Fibroblast of pulmonary artery (primary cell): ENCODE measurements around the gene HIBCH.

Experiments
- DNase-seq: peaks from one replicate; pipeline ENCODE4 v3.0.0-alpha.2; 2010; ENCODE audit warnings: low read depth
- H3K4me3 ChIP-seq: replicated peaks from 2 replicates; pipeline ENCODE4 v1.5.1; 2011; ENCODE audit warnings: low read depth, mild to moderate bottlenecking, control low read depth, low read length, moderate library complexity
- TF ChIP-seq, protein P1 (sequence below): IDR thresholded peaks from 2 replicates; pipeline ENCODE4 v1.5.1; 2011; ENCODE audit warnings: mild to moderate bottlenecking, control low read depth, low read length, inconsistent platforms; ENCODE audit errors: missing control alignments

Gene HIBCH

DNA sequence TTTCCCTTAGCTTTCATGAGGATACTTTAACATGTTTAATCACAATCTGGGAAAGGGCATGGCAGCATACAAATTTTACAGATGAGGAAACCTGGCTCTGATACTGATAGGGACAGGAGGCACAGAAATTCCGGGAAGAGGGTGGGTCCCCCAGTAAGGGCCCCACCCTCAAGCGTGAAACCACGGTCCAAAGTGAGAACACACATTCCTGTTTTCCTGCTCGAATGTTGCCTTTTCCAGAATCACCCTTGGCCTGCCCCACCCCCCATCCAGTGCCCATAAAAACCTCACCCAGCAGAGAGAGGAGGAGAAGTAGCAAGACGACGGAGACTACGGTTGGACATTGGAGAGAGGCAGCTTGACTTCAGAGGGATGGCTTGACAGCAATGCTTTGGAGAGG lies 98.2 kb downstream of the HIBCH start:
- DNase-seq, result no peak
- TF ChIP-seq, protein P1, sequence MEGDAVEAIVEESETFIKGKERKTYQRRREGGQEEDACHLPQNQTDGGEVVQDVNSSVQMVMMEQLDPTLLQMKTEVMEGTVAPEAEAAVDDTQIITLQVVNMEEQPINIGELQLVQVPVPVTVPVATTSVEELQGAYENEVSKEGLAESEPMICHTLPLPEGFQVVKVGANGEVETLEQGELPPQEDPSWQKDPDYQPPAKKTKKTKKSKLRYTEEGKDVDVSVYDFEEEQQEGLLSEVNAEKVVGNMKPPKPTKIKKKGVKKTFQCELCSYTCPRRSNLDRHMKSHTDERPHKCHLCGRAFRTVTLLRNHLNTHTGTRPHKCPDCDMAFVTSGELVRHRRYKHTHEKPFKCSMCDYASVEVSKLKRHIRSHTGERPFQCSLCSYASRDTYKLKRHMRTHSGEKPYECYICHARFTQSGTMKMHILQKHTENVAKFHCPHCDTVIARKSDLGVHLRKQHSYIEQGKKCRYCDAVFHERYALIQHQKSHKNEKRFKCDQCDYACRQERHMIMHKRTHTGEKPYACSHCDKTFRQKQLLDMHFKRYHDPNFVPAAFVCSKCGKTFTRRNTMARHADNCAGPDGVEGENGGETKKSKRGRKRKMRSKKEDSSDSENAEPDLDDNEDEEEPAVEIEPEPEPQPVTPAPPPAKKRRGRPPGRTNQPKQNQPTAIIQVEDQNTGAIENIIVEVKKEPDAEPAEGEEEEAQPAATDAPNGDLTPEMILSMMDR, result no peak
- no peak overlapping the region for H3K4me3 ChIP-seq

DNA sequence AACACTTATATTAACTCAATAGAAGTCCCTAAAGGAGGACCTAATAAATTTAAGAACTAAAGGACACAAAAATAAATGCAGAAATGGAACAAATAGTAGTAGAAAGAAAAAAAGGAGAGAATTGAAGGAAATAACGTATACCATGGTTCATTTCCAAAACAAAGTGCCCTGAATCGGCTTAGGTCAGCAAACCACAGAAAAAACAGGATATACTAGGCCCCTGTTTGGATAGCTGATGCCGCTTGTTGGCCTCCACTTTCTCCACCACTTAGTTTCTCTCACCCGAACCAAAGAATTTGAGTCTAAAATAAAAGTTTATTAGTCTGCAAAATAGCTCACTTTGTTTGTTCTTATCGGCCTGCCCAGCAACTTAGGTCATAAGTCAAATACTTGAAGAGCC lies 100.4 kb downstream of the HIBCH start:
- no peak for DNase-seq
- TF ChIP-seq, protein P1, result no peak
- no peak overlapping the region for H3K4me3 ChIP-seq

DNA sequence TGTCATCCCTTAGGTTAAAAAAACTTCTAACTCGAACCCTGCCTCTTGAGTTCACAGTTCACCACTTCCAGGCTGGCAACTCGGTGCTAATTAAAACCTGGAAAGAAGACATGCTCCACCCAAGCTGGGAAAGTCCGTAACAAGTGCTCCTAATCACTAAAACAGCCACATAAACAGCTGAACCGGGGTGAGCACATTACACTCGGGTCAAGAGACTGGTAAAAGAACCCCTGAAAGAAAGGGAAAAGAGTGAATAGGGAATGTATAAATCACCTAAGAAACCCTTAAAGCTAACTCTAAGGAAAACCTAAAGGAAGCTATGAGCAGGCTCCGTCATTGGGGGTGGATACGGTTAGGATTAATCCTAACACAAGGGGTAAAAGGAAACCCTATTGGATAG lies 102.0 kb downstream of the HIBCH start:
- TF ChIP-seq, protein P1, result no peak

DNA sequence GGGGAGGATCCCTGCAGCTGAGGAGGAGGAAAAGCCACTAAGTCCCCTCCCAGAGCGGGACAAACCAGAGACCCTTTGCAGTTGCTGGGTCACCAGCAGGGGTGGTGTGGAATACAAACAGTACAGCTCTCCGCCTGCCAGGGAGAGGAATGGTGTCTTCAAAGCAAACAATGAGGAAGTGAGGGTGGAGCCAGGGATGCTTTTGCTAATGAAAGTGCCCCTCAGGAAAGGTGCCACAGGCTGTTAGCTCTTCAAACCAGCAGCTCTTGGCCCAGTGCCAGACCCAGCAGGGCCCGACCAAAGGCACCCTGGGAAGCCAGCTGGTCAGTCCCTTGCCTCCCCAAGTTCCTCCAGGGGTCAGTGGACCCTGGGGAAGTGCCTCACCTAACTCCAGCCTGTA lies 102.8 kb downstream of the HIBCH start:
- DNase-seq, result no peak
- H3K4me3 ChIP-seq, result no peak overlapping the region
- TF ChIP-seq, protein P1, result no peak

More for the DNA sequence above, 102.0 kb downstream of the HIBCH start:
- no peak overlapping the region for H3K4me3 ChIP-seq
- no peak for DNase-seq

DNA sequence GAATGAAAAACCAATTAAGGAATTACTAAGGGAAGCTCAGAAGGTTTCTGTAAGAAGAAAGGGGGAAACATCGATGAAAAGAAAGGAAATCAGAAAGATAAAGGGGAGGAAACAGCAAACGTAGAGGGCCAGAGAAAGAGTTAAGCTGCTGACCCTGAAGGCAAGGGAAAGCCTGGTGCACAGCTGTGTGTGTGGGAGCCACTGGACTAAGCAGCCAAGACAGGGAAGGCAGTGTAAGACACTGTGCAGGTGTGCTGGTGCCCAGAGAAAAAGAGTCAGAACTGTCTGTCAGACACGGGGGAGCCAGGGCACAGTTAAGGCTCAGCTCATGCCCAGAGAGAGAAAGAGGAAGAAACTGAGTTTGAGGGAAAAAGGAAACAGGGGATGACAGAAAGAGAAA lies 104.0 kb downstream of the HIBCH start:
- TF ChIP-seq, protein P1, result no peak
- no peak overlapping the region for H3K4me3 ChIP-seq
- DNase-seq, result peak; percentile 17

DNA sequence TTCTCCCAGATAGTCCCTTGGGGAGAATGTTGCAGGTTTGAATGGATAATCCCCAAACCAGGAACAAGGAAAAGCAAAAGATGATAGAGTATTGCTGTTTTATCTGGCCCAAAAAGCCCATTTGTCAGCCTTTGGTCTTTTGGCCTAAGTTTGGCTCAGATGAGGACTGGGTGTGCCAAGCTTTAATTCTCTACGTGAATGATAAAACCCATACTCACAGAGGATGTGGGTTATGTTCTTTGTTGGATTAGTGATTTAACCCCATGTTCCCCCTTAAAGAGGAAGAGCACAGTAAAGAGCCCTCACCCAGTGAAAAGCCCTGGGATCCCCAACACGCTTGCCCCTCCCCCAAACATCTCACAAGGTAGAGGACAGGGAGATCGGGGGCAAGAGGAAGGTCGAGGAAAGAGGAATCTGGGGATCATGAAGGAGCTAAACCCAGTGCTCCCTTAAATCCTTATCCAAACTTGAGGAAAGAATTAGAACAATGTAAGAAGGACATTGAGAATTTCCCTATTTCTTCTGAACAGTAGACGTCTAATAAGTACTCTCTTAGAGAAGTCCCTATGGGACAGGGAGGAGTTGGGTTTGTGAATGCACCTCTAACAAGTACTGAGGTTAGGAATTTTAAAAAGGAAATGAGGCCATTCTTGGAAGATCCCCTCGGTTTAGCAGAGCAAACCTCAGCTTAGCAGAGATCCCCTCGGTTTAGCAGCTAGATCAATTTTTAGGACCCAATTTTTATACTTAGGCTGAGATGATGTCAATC lies 105.0 kb downstream of the HIBCH start:
- TF ChIP-seq, protein P1, result no peak
- no peak overlapping the region for H3K4me3 ChIP-seq
- peak; percentile 42 for DNase-seq
